Parathyroid adenoma (tissue), 2 donors: ENCODE data around the gene DCST1.

Experiments used
- H2AFZ ChIP-seq: fragments of 300-600 bp; sonication (generic); one replicate; pipeline ENCODE4 v1.7.0; 2017; ENCODE audit warnings: antibody characterized with exemption, mild to moderate bottlenecking
- H3K27ac ChIP-seq: fragments of 300-600 bp; sonication (generic); one replicate; pipeline ENCODE4 v1.7.0; 2017
- H3K27me3 ChIP-seq: fragments of 300-600 bp; sonication (generic); one replicate; pipeline ENCODE4 v1.7.0; 2017; ENCODE audit warnings: low read length; ENCODE audit not compliant: control insufficient read depth, insufficient read depth
- H3K36me3 ChIP-seq: fragments of 300-600 bp; sonication (generic); one replicate; pipeline ENCODE4 v1.7.0; 2017; ENCODE audit warnings: low read length; ENCODE audit not compliant: control insufficient read depth, insufficient read depth
- H3K4me1 ChIP-seq: fragments of 300-600 bp; sonication (generic); one replicate; pipeline ENCODE4 v1.7.0; 2017; ENCODE audit warnings: control low read depth
- H3K4me2 ChIP-seq: fragments of 300-600 bp; sonication (generic); one replicate; pipeline ENCODE4 v1.7.0; 2017; ENCODE audit warnings: low read length
- H3K4me3 ChIP-seq: fragments of 300-600 bp; sonication (generic); one replicate; pipeline ENCODE4 v1.7.0; 2017; ENCODE audit warnings: low read depth, low read length
- H3K79me2 ChIP-seq: fragments of 300-600 bp; sonication (generic); one replicate; pipeline ENCODE4 v1.7.0; 2017; ENCODE audit warnings: control low read depth
- H3K9ac ChIP-seq: fragments of 300-600 bp; sonication (generic); one replicate; pipeline ENCODE4 v1.7.0; 2017; ENCODE audit warnings: mild to moderate bottlenecking
- H3K9me3 ChIP-seq: fragments of 300-600 bp; sonication (generic); one replicate; pipeline ENCODE4 v1.7.0; 2017; ENCODE audit warnings: low read length; ENCODE audit not compliant: control insufficient read depth
- CTCF ChIP-seq: fragments of 300-600 bp; sonication (generic); IDR thresholded peaks from one replicate; pipeline ENCODE4 v1.7.0; 2017; ENCODE audit warnings: antibody characterized with exemption, mild to moderate bottlenecking
- donor health status: primary hyperparathyroidism.

Gene DCST1

GRCh38 chr1:155084722-155085503 lies 51.3 kb downstream of the DCST1 start:
- Histone ChIP-seq H3K27ac (peak overlapping the region; percentile 80), H3K27me3 (no peaks in the 10 kb centered on the region), H3K4me1 (no peaks in the 10 kb centered on the region), H3K9ac (no peak overlapping the region), H3K4me3 (peak overlapping the region; percentile 76), H3K36me3 (no peaks in the 10 kb centered on the region), H3K79me2 (no peaks in the 10 kb centered on the region), H2AFZ (peak overlapping the region; percentile 94), H3K9me3 (no peaks in the 10 kb centered on the region), H3K4me2 (peak overlapping the region; percentile 86)
- TF ChIP-seq CTCF: peak; percentile 86

- Histone ChIP-seq H3K4me1 (no peaks in the 10 kb centered on the region), H3K27ac (peak overlapping the region; percentile 80), H2AFZ (peak overlapping the region; percentile 94), H3K4me3 (peak overlapping the region; percentile 76), H3K27me3 (no peaks in the 10 kb centered on the region), H3K36me3 (no peaks in the 10 kb centered on the region), H3K9me3 (no peaks in the 10 kb centered on the region), H3K79me2 (no peaks in the 10 kb centered on the region), H3K9ac (no peak overlapping the region), H3K4me2 (peak overlapping the region; percentile 86)
- TF ChIP-seq CTCF: no peak
Observed at GRCh38 chr1:155085504-155086127, 52.0 kb downstream of the DCST1 start.

GRCh38 chr1:155086128-155086741 lies 52.6 kb downstream of the DCST1 start:
- peak; percentile 82 for TF ChIP-seq CTCF
- H3K9me3 ChIP-seq: no peaks in the 10 kb centered on the region
- no peaks in the 10 kb centered on the region for H3K27me3 ChIP-seq
- H3K27ac ChIP-seq: no peak overlapping the region
- no peak overlapping the region for H3K9ac ChIP-seq
- peak overlapping the region; percentile 86 for H3K4me2 ChIP-seq
- no peaks in the 10 kb centered on the region for H3K4me1 ChIP-seq
- no peaks in the 10 kb centered on the region for H3K36me3 ChIP-seq
- no peak overlapping the region for H2AFZ ChIP-seq
- peak overlapping the region; percentile 76 for H3K4me3 ChIP-seq
- no peaks in the 10 kb centered on the region for H3K79me2 ChIP-seq

- Histone ChIP-seq H3K27me3 (no peaks in the 10 kb centered on the region), H3K9ac (no peak overlapping the region), H3K4me2 (no peak overlapping the region), H3K79me2 (no peaks in the 10 kb centered on the region), H3K36me3 (no peaks in the 10 kb centered on the region), H3K4me1 (no peaks in the 10 kb centered on the region), H2AFZ (no peak overlapping the region), H3K27ac (no peak overlapping the region), H3K4me3 (no peak overlapping the region), H3K9me3 (no peaks in the 10 kb centered on the region)
- no peak for TF ChIP-seq CTCF
Observed at GRCh38 chr1:155086856-155087535, 53.4 kb downstream of the DCST1 start.
